OCI-M1 (cell line): ENCODE data around the gene CNMD.
"Not testable (repeated sequence)": the region's sequence is repeated elsewhere in the genome, so short reads cannot be mapped to it uniquely, and the experiment has no call there.

Experiments used
- DNase-seq: peaks from one replicate; lab custom pipeline; 2025; lab: John Stamatoyannopoulos, UW

CNMD gene

GRCh38 chr13:52686376-52686775 is 53.2 kb downstream of the CNMD start:
- DNase-seq, result no peak

GRCh38 chr13:52685806-52686205 is 53.8 kb downstream of the CNMD start:
- not testable (repeated sequence) for DNase-seq

GRCh38 chr13:52677823-52678222 is 61.8 kb downstream of the CNMD start:
- DNase-seq, result no peak

GRCh38 chr13:52673465-52673864 is 66.2 kb downstream of the CNMD start:
- DNase-seq, result no peak

- no peak for DNase-seq
Observed at GRCh38 chr13:52670726-52671125, 68.9 kb downstream of the CNMD start.

GRCh38 chr13:52669677-52670076 is 69.9 kb downstream of the CNMD start:
- DNase-seq, result peak; percentile 24

- DNase-seq, result peak; percentile 62
Observed at GRCh38 chr13:52665325-52665724, 74.3 kb downstream of the CNMD start.

GRCh38 chr13:52664272-52664671 is 75.3 kb downstream of the CNMD start:
- no peak for DNase-seq

- DNase-seq, result no peak
Observed at GRCh38 chr13:52659340-52659739, 80.3 kb downstream of the CNMD start.
